ENCODE measurements around the gene MBP. TPM values are rescaled to one million over a fixed set of nuclear protein-coding genes. Genes with fewer than 3 reads are reported as not detected.

MBP gene
- total RNA-seq, 1 experiment from 2014 or later, result 47.4 TPM

DNA sequence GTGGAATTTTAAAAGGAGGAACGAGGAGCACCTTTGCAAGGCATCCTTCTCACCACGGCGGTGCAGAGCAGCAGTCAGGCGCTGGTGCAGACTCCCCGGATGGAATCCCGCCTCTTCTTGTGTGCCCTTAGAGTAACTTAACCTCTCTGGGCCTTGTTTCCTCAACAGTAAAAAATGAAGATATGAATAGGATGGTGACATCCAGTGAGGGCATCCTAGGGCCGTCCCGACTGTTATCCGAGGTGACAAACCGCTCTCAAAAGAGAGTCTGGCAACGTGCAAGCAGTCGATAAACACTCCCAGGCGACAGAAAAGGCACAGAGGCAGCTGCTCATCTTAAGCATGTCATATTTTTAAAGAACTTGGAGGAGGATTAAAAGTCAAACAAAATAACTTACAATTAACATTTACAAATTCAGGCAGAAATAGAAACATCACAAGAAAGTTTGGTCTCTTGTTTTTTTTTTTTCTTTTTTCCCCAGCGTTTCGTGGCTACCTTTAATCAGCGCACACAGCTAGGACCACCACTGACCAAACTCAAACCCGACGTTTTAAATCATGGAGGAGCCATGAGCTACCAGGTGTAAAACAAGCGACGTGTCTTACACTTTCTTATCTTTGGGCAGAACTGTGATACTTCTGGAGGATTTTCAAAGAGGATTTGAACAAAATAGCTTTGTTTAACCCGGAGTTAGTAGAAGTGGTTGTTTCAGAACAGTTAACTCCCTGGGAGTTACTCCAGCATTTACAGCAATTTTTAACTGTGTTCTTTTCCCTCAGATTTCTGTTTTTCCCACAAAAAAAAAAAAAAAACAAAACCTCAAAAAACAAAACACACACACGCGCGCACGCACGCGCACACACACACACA lies 2.1 kb downstream of the MBP start:
- no peaks in the 10 kb centered on the region for H3F3A ChIP-seq (ENCODE audit: low read length, unreplicated experiment)
- no peaks in the 10 kb centered on the region for H3K9me2 ChIP-seq (replicated peaks; ENCODE audit: low read length)
- BruUV-seq (replicated peaks), result TSS peak; percentile 38
- no peak for TF ChIP-seq EZH2 (IDR thresholded peaks at IDR 0.05; ENCODE audit: low read length, unreplicated experiment)
- TF ChIP-seq, protein P1, sequence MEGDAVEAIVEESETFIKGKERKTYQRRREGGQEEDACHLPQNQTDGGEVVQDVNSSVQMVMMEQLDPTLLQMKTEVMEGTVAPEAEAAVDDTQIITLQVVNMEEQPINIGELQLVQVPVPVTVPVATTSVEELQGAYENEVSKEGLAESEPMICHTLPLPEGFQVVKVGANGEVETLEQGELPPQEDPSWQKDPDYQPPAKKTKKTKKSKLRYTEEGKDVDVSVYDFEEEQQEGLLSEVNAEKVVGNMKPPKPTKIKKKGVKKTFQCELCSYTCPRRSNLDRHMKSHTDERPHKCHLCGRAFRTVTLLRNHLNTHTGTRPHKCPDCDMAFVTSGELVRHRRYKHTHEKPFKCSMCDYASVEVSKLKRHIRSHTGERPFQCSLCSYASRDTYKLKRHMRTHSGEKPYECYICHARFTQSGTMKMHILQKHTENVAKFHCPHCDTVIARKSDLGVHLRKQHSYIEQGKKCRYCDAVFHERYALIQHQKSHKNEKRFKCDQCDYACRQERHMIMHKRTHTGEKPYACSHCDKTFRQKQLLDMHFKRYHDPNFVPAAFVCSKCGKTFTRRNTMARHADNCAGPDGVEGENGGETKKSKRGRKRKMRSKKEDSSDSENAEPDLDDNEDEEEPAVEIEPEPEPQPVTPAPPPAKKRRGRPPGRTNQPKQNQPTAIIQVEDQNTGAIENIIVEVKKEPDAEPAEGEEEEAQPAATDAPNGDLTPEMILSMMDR (conservative IDR thresholded peaks at IDR 0.05; ENCODE audit: low read depth, low read length), result no peak
- TF ChIP-seq EZH2phosphoT487 (IDR thresholded peaks at IDR 0.05; ENCODE audit: borderline replicate concordance, low read length), result no peak
- no peak for ATAC-seq
- H3K4me3 ChIP-seq (ENCODE audit: low read length), result peak overlapping the region; percentile 98
- CTCF ChIA-PET, result no interaction called here
- no peaks in the 10 kb centered on the region for H3K27me3 ChIP-seq (ENCODE audit: low read length)
- peak overlapping the region; percentile 99 for H3K4me2 ChIP-seq (ENCODE audit: low read length)
- peak overlapping the region; percentile 96 for H3K27ac ChIP-seq (ENCODE audit: low read length)
- H3K36me3 ChIP-seq (ENCODE audit: low read depth, low read length), result peaks cover 16% of the 10 kb centered on the region; the same call in 1 of the 2 replicates
- intact Hi-C loops (cut with micrococcal nuclease), result no loop called here
- peak overlapping the region; percentile 100 for H3K9ac ChIP-seq (ENCODE audit: low read length)
- H4K20me1 ChIP-seq (ENCODE audit: low read length), result peaks cover 16% of the 10 kb centered on the region
- POLR2A ChIA-PET (ENCODE audit: unreplicated experiment), result interaction anchor here (0.5 to 1.4 kb wide), 3 partner anchors 47 to 208 kb away, joined by 3 read pairs; no protein-coding TSS in a partner anchor
- no peaks in the 10 kb centered on the region for H3K9me3 ChIP-seq (ENCODE audit: low read length)
- peaks cover 63% of the 10 kb centered on the region for H3K79me2 ChIP-seq (ENCODE audit: low read length)
- no peak for DNase-seq
- H2AFZ ChIP-seq (ENCODE audit: low read length), result no peak overlapping the region
- peaks cover 60% of the 10 kb centered on the region for H3K4me1 ChIP-seq (ENCODE audit: insufficient read depth, low read length)

DNA sequence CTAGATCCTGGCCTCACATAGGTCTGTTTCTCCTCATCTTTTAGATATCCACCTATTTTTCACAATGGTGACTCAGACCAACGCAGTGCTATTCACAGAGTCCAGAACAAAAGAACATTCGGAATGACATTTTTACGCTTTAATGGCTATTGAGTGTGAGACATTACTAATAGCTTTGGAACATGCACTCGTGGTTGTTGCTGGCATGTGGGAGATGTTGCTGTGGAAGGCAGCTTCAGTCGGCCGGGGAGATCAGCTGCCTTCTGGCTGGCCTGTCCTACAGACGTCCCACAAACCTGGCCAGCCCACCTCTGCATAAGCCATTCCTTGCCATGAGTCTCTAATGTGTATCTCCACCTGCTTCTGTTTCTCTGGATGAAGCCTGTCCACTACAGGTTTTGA lies 3.4 kb downstream of the MBP start:
- TF ChIP-seq, protein P1 (conservative IDR thresholded peaks at IDR 0.05; ENCODE audit: low read depth, low read length), result no peak
- TF ChIP-seq EZH2 (IDR thresholded peaks at IDR 0.05; ENCODE audit: low read length, unreplicated experiment) (no peak), EZH2phosphoT487 (IDR thresholded peaks at IDR 0.05; ENCODE audit: borderline replicate concordance, low read length) (no peak)
- ChIA-PET POLR2A (ENCODE audit: unreplicated experiment) (interaction anchor here (0.6 kb wide), 1 partner anchor 70 kb away, joined by 5 read pairs; no protein-coding TSS in a partner anchor), CTCF (no interaction called here)
- Histone ChIP-seq H3K27ac (ENCODE audit: low read length) (peak overlapping the region; percentile 96), H2AFZ (ENCODE audit: low read length) (no peak overlapping the region), H3K9ac (ENCODE audit: low read length) (peak overlapping the region; percentile 100), H3F3A (ENCODE audit: low read length, unreplicated experiment) (no peaks in the 10 kb centered on the region), H3K4me1 (ENCODE audit: insufficient read depth, low read length) (peaks cover 73% of the 10 kb centered on the region), H3K79me2 (ENCODE audit: low read length) (peaks cover 76% of the 10 kb centered on the region), H3K36me3 (ENCODE audit: low read depth, low read length) (peaks cover 16% of the 10 kb centered on the region; the same call in 1 of the 2 replicates), H3K9me3 (ENCODE audit: low read length) (no peaks in the 10 kb centered on the region), H3K9me2 (replicated peaks; ENCODE audit: low read length) (no peaks in the 10 kb centered on the region), H3K4me2 (ENCODE audit: low read length) (peak overlapping the region; percentile 99), H3K4me3 (ENCODE audit: low read length) (peak overlapping the region; percentile 13; the same call in 1 of the 2 replicates), H3K27me3 (ENCODE audit: low read length) (no peaks in the 10 kb centered on the region), H4K20me1 (ENCODE audit: low read length) (peaks cover 16% of the 10 kb centered on the region)
- intact Hi-C loops (cut with micrococcal nuclease), result loop anchor here (1.0 to 5.0 kb wide), 2 partner anchors 61 to 127 kb away; no protein-coding TSS in a partner anchor
- ATAC-seq (no peak; the same call in 1 of the 2 replicates), DNase-seq (peak; percentile 59)
- BruUV-seq (replicated peaks), result no TSS peak

Measured in PC-3 (cell line).